Astrocyte (in vitro differentiated cells and primary cell): ENCODE results near the gene P3H2.

Source experiments
- EZH2 ChIP-seq: IDR thresholded peaks from 2 replicates; pipeline ENCODE4 v1.6.1; 2012; ENCODE audit warnings: mild to moderate bottlenecking, low read length, inconsistent platforms; ENCODE audit not compliant: insufficient read depth
- TF ChIP-seq, protein P1 (sequence below): IDR thresholded peaks from 2 replicates; pipeline ENCODE4 v1.5.1; 2011; ENCODE audit warnings: low read depth, mild to moderate bottlenecking, inconsistent platforms, low read length, moderate library complexity; ENCODE audit not compliant: insufficient read depth

GRCh38 chr3:190121061-190121377 is 322 bp upstream of the P3H2 start:
- TF ChIP-seq, protein P1, sequence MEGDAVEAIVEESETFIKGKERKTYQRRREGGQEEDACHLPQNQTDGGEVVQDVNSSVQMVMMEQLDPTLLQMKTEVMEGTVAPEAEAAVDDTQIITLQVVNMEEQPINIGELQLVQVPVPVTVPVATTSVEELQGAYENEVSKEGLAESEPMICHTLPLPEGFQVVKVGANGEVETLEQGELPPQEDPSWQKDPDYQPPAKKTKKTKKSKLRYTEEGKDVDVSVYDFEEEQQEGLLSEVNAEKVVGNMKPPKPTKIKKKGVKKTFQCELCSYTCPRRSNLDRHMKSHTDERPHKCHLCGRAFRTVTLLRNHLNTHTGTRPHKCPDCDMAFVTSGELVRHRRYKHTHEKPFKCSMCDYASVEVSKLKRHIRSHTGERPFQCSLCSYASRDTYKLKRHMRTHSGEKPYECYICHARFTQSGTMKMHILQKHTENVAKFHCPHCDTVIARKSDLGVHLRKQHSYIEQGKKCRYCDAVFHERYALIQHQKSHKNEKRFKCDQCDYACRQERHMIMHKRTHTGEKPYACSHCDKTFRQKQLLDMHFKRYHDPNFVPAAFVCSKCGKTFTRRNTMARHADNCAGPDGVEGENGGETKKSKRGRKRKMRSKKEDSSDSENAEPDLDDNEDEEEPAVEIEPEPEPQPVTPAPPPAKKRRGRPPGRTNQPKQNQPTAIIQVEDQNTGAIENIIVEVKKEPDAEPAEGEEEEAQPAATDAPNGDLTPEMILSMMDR = no peak
- no peak for TF ChIP-seq EZH2
